SU-DHL-6 (cell line): ENCODE measurements around the gene CPED1.

Experiments used
- H2AFZ ChIP-seq: fragments of 200-600 bp; sonication (generic); 2 replicates; pipeline ENCODE4 v1.6.1; 2014; ENCODE audit warnings: low read depth, mild to moderate bottlenecking, moderate library complexity, mixed read lengths, antibody characterized with exemption, low read length; ENCODE audit not compliant: severe bottlenecking
- H3F3A ChIP-seq: fragments of 200-600 bp; shearing (Covaris generic); 2 replicates; pipeline ENCODE4 v1.6.0; 2016; ENCODE audit warnings: antibody characterized with exemption, mild to moderate bottlenecking; ENCODE audit not compliant: insufficient read depth
- H3K27ac ChIP-seq: fragments of 200-600 bp; sonication (generic); 2 replicates; pipeline ENCODE4 v1.5.1; 2016; ENCODE audit warnings: low read depth, mild to moderate bottlenecking, low read length, moderate library complexity, mixed read lengths
- H3K27me3 ChIP-seq: fragments of 200-600 bp; sonication (generic), shearing (Covaris generic); 2 replicates; pipeline ENCODE4 v1.6.0; 2014; ENCODE audit warnings: mild to moderate bottlenecking, low read length
- H3K36me3 ChIP-seq: fragments of 200-600 bp; sonication (generic); 2 replicates; pipeline ENCODE4 v1.6.1; 2014; ENCODE audit warnings: mild to moderate bottlenecking, low read length, mixed read lengths
- H3K4me2 ChIP-seq: fragments of 300-600, 200-600 bp; shearing (Covaris generic), sonication (generic); 2 replicates; pipeline ENCODE4 v1.6.0; 2014; ENCODE audit warnings: low read length, low read depth, mild to moderate bottlenecking; ENCODE audit not compliant: poor library complexity, severe bottlenecking
- H3K4me3 ChIP-seq: fragments of 200-600 bp; sonication (generic); 2 replicates; pipeline ENCODE4 v1.5.1; 2014; ENCODE audit warnings: antibody characterized with exemption, low read length, mild to moderate bottlenecking, mixed read lengths; ENCODE audit not compliant: insufficient read depth, poor library complexity, severe bottlenecking
- H3K79me2 ChIP-seq: fragments of 200-600 bp; sonication (generic); 2 replicates; pipeline ENCODE4 v1.6.1; 2014; ENCODE audit warnings: mild to moderate bottlenecking, low read length, moderate library complexity; ENCODE audit not compliant: insufficient read depth
- H3K9ac ChIP-seq: fragments of 200-600 bp; sonication (generic); 2 replicates; pipeline ENCODE4 v1.7.0; 2014; ENCODE audit warnings: mild to moderate bottlenecking, low read length
- H3K9me2 ChIP-seq: fragments of 200-600 bp; sonication (generic); replicated peaks from 2 replicates; pipeline ENCODE4 v1.6.1; 2014; ENCODE audit warnings: low read length; ENCODE audit not compliant: insufficient read depth
- H3K9me3 ChIP-seq: fragments of 200-600 bp; sonication (generic); 2 replicates; pipeline ENCODE4 v1.6.1; 2014; ENCODE audit warnings: low read length, mixed read lengths; ENCODE audit not compliant: insufficient read depth
- H4K20me1 ChIP-seq: fragments of 200-600 bp; sonication (generic); 2 replicates; pipeline ENCODE4 v1.6.1; 2014; ENCODE audit warnings: low read depth, mild to moderate bottlenecking, antibody characterized with exemption, low read length, moderate library complexity, mixed read lengths
- CTCF ChIP-seq: fragments of 200-600 bp; sonication (generic); IDR thresholded peaks from one replicate; pipeline ENCODE4 v1.5.1; 2017; ENCODE audit warnings: antibody characterized with exemption, mild to moderate bottlenecking, low read length, moderate library complexity; ENCODE audit not compliant: insufficient read depth, poor library complexity, severe bottlenecking
- EZH2phosphoT487 ChIP-seq: fragments of 200-600 bp; sonication (generic), shearing (Covaris generic); conservative IDR thresholded peaks from 2 replicates; pipeline ENCODE4 v1.6.1; 2018; ENCODE audit warnings: mild to moderate bottlenecking, antibody characterized with exemption, low read length, moderate library complexity, mixed read lengths

CPED1 gene

DNA sequence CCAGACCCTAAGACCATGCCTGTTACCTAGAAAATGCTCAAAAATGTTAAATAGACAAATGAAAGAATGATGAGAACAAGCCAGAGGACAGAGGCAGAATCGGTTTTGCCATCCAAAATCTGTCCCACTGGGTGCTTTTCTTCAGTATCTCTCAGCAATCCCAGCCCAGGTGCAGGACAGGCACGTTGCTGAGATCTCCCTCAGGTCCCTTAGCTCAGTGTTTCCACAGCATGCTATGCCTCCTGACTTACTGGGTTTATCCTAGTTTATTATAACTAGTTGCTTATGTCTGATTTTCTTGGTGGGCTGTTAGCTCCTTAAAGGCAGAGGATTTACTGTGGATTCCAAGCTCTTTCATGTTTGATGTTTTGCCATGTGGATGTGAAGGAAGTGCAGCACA, 20.3 kb downstream of the CPED1 start:
- Histone ChIP-seq H4K20me1 (no peaks in the 10 kb centered on the region), H3K79me2 (no peaks in the 10 kb centered on the region), H2AFZ (no peak overlapping the region), H3K36me3 (no peaks in the 10 kb centered on the region), H3K27ac (no peak overlapping the region), H3K9me3 (no peaks in the 10 kb centered on the region), H3F3A (no peaks in the 10 kb centered on the region), H3K9ac (no peak overlapping the region), H3K4me2 (no peak overlapping the region), H3K27me3 (no peaks in the 10 kb centered on the region), H3K4me3 (no peak overlapping the region), H3K9me2 (no peaks in the 10 kb centered on the region)
- TF ChIP-seq CTCF (no peak), EZH2phosphoT487 (no peak)

DNA sequence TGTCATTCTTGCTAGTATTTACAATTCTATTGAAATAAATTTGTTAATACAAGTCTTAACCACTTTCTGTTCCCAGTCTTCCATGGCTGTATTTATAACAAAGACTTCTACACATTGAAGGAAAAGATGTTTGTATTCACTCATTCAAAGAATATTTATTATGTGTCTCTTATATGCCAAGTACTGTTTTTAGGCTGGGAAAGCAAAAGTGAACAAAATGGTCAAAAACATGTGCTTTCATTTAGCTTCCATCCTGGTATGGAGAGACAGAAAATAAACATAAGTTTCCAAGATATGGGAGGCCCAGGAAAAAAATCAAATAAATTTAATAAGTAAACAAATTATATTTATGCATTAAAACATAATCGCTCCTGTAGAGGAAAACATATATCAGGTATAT, 22.9 kb downstream of the CPED1 start:
- Histone ChIP-seq H3K36me3 (no peaks in the 10 kb centered on the region), H3K4me2 (no peak overlapping the region), H3K9ac (no peak overlapping the region), H4K20me1 (no peaks in the 10 kb centered on the region), H2AFZ (no peak overlapping the region), H3K4me3 (no peak overlapping the region), H3K9me2 (no peaks in the 10 kb centered on the region), H3K79me2 (no peaks in the 10 kb centered on the region), H3K27ac (no peak overlapping the region), H3K27me3 (no peaks in the 10 kb centered on the region), H3F3A (no peaks in the 10 kb centered on the region), H3K9me3 (no peaks in the 10 kb centered on the region)
- TF ChIP-seq CTCF (no peak), EZH2phosphoT487 (no peak)

GRCh38 chr7:121012170-121012874, 23.8 kb downstream of the CPED1 start:
- Histone ChIP-seq H3K27me3 (no peaks in the 10 kb centered on the region), H4K20me1 (no peaks in the 10 kb centered on the region), H3K4me2 (no peak overlapping the region), H3K9me2 (no peaks in the 10 kb centered on the region), H3K36me3 (no peaks in the 10 kb centered on the region), H3K9me3 (no peaks in the 10 kb centered on the region), H3K79me2 (no peaks in the 10 kb centered on the region), H3F3A (no peaks in the 10 kb centered on the region), H3K4me3 (no peak overlapping the region), H3K27ac (no peak overlapping the region), H2AFZ (no peak overlapping the region), H3K9ac (no peak overlapping the region)
- TF ChIP-seq CTCF (no peak), EZH2phosphoT487 (no peak)
